ENCODE results near the gene MYNN.
A peak's percentile ranks its signal among the peaks of the same experiment; 100 is the strongest.
"Not testable (repeated sequence)": the region's sequence is repeated elsewhere in the genome, so short reads cannot be mapped to it uniquely, and the experiment has no call there.

MYNN gene

GRCh38 chr3:169772897-169773816 is at the start of gene MYNN:
Gene MYNN, plus strand, starts transcription at chr3:169773396. Its CDS starts 900 bp downstream, at chr3:169774296.
- DNase-seq = peak; percentile 83

GRCh38 chr3:169731857-169732256 is 41.3 kb upstream of the MYNN start:
- DNase-seq = not testable (repeated sequence)

GRCh38 chr3:169739067-169739466 is 34.1 kb upstream of the MYNN start:
- DNase-seq = no peak

GRCh38 chr3:169744366-169745054 is 28.7 kb upstream of the MYNN start:
- DNase-seq = peak; percentile 20

- DNase-seq = no peak
These were observed 26.3 kb upstream of the MYNN start for GRCh38 chr3:169746924-169747323.

- no peak for DNase-seq
These were observed 24.5 kb upstream of the MYNN start for GRCh38 chr3:169748670-169749069.

- DNase-seq = no peak
These were observed 22.5 kb upstream of the MYNN start for GRCh38 chr3:169750665-169751064.

- no peak for DNase-seq
These were observed 21.3 kb upstream of the MYNN start for GRCh38 chr3:169751875-169752274.

GRCh38 chr3:169754711-169755110 is 18.5 kb upstream of the MYNN start:
- no peak for DNase-seq

GRCh38 chr3:169755488-169755887 is 17.7 kb upstream of the MYNN start:
- DNase-seq = no peak

GRCh38 chr3:169758359-169758994 is 14.7 kb upstream of the MYNN start:
- no peak for DNase-seq

GRCh38 chr3:169759256-169759655 is 13.9 kb upstream of the MYNN start:
- DNase-seq = no peak

- DNase-seq = no peak
These were observed 12.7 kb upstream of the MYNN start for GRCh38 chr3:169760479-169760878.

GRCh38 chr3:169764312-169764881 is 8.8 kb upstream of the MYNN start:
- DNase-seq = no peak

GRCh38 chr3:169764882-169765612 is 8.1 kb upstream of the MYNN start, which contains the start of gene TERC:
Gene TERC, minus strand, starts transcription at chr3:169765060.
- peak; percentile 63 for DNase-seq

GRCh38 chr3:169769287-169770181 is 3.7 kb upstream of the MYNN start, which contains the start of gene ACTRT3:
Gene ACTRT3, minus strand, starts transcription at chr3:169769561. Its CDS starts 41 bp downstream, at chr3:169769520.
- DNase-seq = peak; percentile 87

GRCh38 chr3:169771497-169772304 is 1.5 kb upstream of the MYNN start:
- peak; percentile 95 for DNase-seq

- DNase-seq = peak; percentile 87
These were observed 795 bp upstream of the MYNN start for GRCh38 chr3:169772305-169772896.

GRCh38 chr3:169774186-169774585 is 990 bp downstream of the MYNN start:
- no peak for DNase-seq

GRCh38 chr3:169777822-169778221 is 4.6 kb downstream of the MYNN start:
- DNase-seq = no peak
